Prostate gland (tissue), 2 donors: ENCODE data around the gene AASDHPPT.

ENCODE experiments used
- POLR2A ChIP-seq: fragments of 450-650 bp; IDR thresholded peaks from one replicate; pipeline ENCODE4 v1.6.1; 2016; ENCODE audit warnings: antibody characterized with exemption, mild to moderate bottlenecking
- TF ChIP-seq, protein P1 (sequence below), 4 experiments: fragments of 200-600 bp in 2 of 4; fragments of 450-650 bp in 2 of 4; sonication (generic) in 2 of 4; IDR thresholded peaks; 1 replicate in 3 of 4; 2 replicates in 1 of 4; pipeline ENCODE4 v1.5.1; 2016 to 2019; ENCODE audit warnings: antibody characterized with exemption in 4 of 4, mild to moderate bottlenecking in 2 of 4, moderate library complexity in 2 of 4

DNA sequence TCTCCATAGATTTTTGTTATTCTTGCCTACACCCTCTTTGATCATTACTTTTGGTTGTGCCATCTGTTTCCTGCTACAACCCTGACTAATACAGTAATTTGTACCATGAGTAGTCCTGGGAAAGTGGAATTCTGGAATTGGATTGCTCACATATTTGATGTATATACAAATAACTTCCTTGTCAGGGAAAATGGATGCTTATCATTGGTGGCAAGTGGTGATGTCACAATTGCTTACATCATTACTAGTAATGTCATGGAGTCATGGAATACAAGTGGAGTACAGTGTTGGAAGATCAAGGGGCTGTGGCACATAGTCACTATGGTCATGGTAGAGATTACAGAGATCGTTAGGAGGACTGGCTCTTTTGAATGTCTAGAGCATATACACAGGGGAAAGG is 24.4 kb downstream of the AASDHPPT start:
- TF ChIP-seq POLR2A, result no peak
- TF ChIP-seq, protein P1, sequence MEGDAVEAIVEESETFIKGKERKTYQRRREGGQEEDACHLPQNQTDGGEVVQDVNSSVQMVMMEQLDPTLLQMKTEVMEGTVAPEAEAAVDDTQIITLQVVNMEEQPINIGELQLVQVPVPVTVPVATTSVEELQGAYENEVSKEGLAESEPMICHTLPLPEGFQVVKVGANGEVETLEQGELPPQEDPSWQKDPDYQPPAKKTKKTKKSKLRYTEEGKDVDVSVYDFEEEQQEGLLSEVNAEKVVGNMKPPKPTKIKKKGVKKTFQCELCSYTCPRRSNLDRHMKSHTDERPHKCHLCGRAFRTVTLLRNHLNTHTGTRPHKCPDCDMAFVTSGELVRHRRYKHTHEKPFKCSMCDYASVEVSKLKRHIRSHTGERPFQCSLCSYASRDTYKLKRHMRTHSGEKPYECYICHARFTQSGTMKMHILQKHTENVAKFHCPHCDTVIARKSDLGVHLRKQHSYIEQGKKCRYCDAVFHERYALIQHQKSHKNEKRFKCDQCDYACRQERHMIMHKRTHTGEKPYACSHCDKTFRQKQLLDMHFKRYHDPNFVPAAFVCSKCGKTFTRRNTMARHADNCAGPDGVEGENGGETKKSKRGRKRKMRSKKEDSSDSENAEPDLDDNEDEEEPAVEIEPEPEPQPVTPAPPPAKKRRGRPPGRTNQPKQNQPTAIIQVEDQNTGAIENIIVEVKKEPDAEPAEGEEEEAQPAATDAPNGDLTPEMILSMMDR (IDR thresholded peaks at IDR 0.05), result no peak
